Pulmonary artery endothelial cell (primary cell): ENCODE results near the gene TBX4. TPM values are rescaled to one million over a fixed set of nuclear protein-coding genes. Genes with fewer than 3 reads are reported as not detected.
"Not testable (repeated sequence)": the region's sequence is repeated elsewhere in the genome, so short reads cannot be mapped to it uniquely, and the experiment has no call there.

Source experiments
- DNase-seq: peaks from one replicate; pipeline ENCODE4 v3.0.0-alpha.2; 2011; ENCODE audit warnings: low read depth, low spot score
- total RNA-seq: library from RNA; depleted of rRNA; stranded (reverse); fragments of >200 nt; gene quantifications from 2 replicates; pipeline ENCODE4 v1.2.3, GENCODE V29; 2014

Gene TBX4
- total RNA-seq, 1 donor from 2014 or later, result not detected

- DNase-seq, result no peak
Measured at GRCh38 chr17:61519754-61520440, 67.7 kb downstream of the TBX4 start.

DNA sequence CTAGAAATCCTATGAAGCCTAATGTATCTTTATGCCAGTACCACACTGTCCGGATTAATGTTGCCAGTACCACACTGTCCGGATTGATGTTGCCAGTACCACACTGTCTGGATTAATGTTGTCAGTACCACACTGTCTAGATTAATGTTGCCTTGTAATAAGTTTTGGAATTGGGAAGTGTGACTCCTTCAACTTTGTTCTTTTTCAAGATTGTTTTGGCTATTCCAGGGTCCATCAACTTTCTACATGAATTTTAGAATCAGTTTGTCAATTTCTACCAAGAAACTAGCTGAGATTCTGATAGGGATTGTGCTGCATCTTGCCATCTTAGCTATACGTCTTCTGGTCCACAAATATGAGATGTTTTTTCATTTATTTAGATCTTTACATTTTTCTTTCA lies 68.7 kb downstream of the TBX4 start:
- DNase-seq, result no peak

GRCh38 chr17:61522088-61522487 lies 69.9 kb downstream of the TBX4 start:
- DNase-seq, result no peak

- no peak for DNase-seq
Measured at GRCh38 chr17:61524319-61524718, 72.1 kb downstream of the TBX4 start.

DNA sequence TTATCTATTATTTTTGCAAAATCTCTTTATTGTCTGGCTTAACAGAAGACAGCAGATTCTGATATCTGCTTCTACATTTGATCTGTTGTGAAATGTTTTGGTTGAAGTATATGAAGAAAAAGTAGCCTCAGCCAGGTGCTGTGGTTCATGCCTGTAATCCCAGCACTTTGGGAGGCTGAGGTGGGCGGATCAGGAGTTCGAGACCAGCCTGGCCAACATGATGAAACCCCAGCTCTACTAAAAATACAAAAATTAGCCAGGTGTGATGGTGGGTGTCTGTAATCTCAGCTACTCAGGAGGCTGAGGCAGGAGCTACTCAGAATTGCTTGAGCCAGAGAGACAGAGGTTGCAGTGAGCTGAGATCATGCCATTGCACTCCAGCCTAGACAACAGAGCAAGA lies 75.2 kb downstream of the TBX4 start:
- not testable (repeated sequence) for DNase-seq

DNA sequence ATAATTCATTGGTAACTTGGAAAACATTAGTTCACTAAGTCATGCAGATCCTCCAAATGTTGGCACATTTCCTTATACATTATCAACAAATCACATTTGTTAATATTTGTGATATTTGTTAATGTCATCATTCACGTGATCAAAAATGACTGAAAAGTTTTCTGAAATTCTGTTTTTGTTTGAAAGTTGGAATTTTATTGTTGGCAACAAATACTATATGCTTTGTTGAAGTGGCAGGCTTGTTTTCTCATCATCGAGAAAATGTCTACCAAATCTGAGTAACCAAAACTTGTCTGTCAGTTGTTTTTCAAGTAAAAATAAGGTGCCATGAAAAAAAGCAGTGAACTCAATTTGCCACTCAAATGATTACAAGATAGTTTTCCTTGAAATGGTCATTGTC lies 75.9 kb downstream of the TBX4 start:
- DNase-seq, result no peak

DNA sequence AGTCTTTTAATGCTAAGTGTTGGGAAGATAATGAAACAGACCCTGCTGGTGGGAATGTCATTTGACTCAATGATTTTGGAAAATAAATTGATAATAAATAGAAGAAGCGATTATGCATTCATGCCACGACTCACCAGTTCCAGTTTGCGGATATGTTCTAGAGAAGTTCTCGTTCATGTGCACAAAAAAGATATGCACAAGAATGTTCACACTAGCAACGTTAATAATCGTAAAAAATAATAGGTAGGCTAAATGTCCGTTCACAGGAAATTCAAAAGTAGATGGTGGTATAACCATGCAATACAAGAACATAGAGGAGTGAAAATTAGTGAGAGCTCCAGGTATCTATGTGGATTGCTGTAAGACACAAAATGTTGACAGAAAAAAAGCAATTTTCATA lies 79.0 kb downstream of the TBX4 start:
- no peak for DNase-seq

DNA sequence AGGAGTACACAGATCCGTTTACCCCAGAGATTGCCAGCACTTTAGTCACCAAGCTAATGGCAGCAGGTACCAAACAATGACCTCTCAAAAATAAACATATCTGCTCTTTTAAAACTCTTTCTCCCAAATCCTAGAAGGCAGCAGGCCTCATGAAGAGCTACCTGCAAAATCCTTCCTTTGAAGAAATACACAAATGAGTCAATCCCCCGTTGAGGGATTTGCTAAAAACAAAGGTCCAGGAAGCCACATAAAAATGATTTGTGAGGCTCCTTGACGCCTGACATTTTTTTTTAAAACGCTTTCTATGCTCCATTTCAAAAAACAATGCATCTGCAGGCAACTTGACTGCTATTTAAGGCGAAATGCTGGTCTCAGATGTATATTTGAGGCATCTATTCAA lies 80.6 kb downstream of the TBX4 start:
- no peak for DNase-seq

- no peak for DNase-seq
Measured at GRCh38 chr17:61533797-61534196, 81.6 kb downstream of the TBX4 start.

DNA sequence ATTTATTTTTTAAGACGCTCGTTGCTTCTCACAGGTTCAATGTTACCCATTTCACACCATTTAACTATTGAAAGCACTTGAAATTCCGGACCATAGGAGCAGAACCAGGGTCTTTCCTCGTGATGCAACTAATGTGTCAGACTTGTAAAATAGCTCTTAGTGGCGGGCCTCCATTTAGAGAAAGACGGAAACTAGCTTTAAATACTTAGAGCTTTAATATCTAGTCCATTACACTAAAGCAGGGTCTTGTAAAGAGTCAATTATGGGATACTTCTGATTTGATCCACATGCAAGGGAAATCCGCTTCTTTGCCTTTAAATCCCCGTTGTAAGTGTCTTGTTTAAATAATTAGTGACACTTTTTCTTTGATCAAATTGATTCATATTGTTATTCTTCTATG lies 82.2 kb downstream of the TBX4 start:
- no peak for DNase-seq

Other genes starting within 250 kb of the TBX4 start
- gene TBX2, start 52.6 kb upstream of the TBX4 start, total RNA-seq, result not detected in 2 replicates
- 0.18 TPM in 1 of 2 replicates, not detected in the other for gene NACA2, start 138.8 kb downstream of the TBX4 start, total RNA-seq